ENCODE measurements around the gene ZNF892. TPM values are rescaled to one million over a fixed set of nuclear protein-coding genes. Genes with fewer than 3 reads are reported as not detected.

The ZNF892 gene
- polyA plus RNA-seq, 3 donors, result 0.15 to 0.73 (median 0.23) TPM

DNA sequence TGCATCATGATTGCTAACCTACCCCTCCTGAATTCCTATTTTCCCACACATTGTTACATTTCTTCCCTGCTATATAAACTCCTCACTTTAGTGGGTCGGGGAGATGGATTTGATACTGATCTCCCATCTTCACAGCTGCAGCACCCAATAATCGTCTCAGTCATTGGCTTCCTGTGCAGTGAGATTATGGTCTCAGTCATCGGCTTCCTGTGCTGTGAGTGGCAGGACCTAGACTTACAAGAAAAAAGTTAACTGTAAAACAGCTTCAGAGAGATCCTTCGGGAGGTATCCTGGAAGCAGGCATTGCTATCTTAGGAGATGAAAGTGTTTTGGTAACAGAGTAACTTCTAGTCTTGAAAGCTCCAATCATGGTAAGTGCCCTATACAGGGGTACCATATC lies 3.4 kb upstream of the ZNF892 start:
- Mint-ChIP-seq H3K4me3 (no peak overlapping the region), H3K4me1 (peaks cover 15% of the 10 kb centered on the region), H3K27me3 (ENCODE audit: low read depth in 3 of 3) (peaks cover 3 to 5% (median 4%) of the 10 kb centered on the region in 3 donors), H3K36me3 (peaks cover under 1% of the 10 kb centered on the region in 2 donors), H3K9me3 (peaks cover 10 to 45% (median 17%) of the 10 kb centered on the region in 7 donors), H3K27ac (no peak overlapping the region)
- Histone ChIP-seq H3K36me3 (replicated peaks in 1 of 2; ENCODE audit: control insufficient read depth in 1 of 2, insufficient read depth in 2 of 2, low read length in 2 of 2) (peaks cover 0 to 2% of the 10 kb centered on the region in 2 donors), H3K4me1 (ENCODE audit: control insufficient read depth in 1 of 2, insufficient read depth in 2 of 2, low read length in 2 of 2) (peaks cover 12 to 18% of the 10 kb centered on the region in 2 donors), H2AFZ (ENCODE audit: insufficient read depth, low read depth, low read length, poor library complexity, severe bottlenecking) (no peak overlapping the region), H3K79me2 (ENCODE audit: insufficient read depth, low read length) (no peaks in the 10 kb centered on the region), H3K4me2 (replicated peaks; ENCODE audit: extremely low read depth, low read length, poor library complexity, severe bottlenecking) (no peak overlapping the region), H3K27me3 (ENCODE audit: control insufficient read depth in 2 of 2, insufficient read depth in 2 of 2, low read length in 2 of 2) (no peaks in the 10 kb centered on the region), H4K20me1 (ENCODE audit: insufficient read depth, low read length) (no peaks in the 10 kb centered on the region), H3K27ac (ENCODE audit: low read depth in 1 of 2, low read length in 2 of 2) (no peak overlapping the region), H3K9me3 (replicated peaks in 1 of 2; ENCODE audit: control insufficient read depth in 1 of 2, insufficient read depth in 1 of 2, low read length in 2 of 2) (peaks cover 0 to 7% of the 10 kb centered on the region in 2 donors), H3K9ac (ENCODE audit: insufficient read depth, low read length, poor library complexity, severe bottlenecking) (no peak overlapping the region), H3K4me3 (replicated peaks in 1 of 3; ENCODE audit: low read depth in 2 of 3, low read length in 3 of 3) (no peak overlapping the region)
- no peak for DNase-seq
- WGBS (ENCODE audit: insufficient coverage), result no CpG with 5 or more reads among the region's 4 CpGs
- intact Hi-C loops (cut with micrococcal nuclease), result no loop called here
- TF ChIP-seq, protein P1, sequence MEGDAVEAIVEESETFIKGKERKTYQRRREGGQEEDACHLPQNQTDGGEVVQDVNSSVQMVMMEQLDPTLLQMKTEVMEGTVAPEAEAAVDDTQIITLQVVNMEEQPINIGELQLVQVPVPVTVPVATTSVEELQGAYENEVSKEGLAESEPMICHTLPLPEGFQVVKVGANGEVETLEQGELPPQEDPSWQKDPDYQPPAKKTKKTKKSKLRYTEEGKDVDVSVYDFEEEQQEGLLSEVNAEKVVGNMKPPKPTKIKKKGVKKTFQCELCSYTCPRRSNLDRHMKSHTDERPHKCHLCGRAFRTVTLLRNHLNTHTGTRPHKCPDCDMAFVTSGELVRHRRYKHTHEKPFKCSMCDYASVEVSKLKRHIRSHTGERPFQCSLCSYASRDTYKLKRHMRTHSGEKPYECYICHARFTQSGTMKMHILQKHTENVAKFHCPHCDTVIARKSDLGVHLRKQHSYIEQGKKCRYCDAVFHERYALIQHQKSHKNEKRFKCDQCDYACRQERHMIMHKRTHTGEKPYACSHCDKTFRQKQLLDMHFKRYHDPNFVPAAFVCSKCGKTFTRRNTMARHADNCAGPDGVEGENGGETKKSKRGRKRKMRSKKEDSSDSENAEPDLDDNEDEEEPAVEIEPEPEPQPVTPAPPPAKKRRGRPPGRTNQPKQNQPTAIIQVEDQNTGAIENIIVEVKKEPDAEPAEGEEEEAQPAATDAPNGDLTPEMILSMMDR (IDR thresholded peaks at IDR 0.05), result no peak

DNA sequence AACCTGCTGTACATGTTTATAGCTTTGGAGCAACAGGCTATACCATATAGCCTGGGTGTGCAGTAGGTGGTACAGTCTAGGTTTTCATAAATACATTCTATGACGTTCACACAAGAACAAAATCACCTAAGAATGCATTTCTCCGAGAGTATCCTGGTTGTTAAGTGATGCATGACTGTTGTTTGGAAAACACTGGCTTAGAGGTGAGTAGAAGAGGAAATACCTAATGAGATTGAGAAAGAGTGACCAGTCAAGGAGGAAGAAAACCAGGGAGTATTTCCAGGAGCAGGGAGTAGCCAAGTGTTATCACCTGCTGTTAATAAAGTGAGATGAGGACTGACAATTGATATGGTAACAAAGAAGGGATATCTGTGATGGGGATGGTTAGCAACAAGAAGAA lies 2.9 kb upstream of the ZNF892 start:
- no peak overlapping the region for H3K4me3 Mint-ChIP-seq
- peaks cover 15 to 48% (median 22%) of the 10 kb centered on the region in 7 donors for H3K9me3 Mint-ChIP-seq
- 100% methylated on average over 1 of the region's 2 CpGs for WGBS (ENCODE audit: insufficient coverage)
- H4K20me1 ChIP-seq (ENCODE audit: insufficient read depth, low read length), result no peaks in the 10 kb centered on the region
- peaks cover 12 to 18% of the 10 kb centered on the region in 2 donors for H3K4me1 ChIP-seq (ENCODE audit: control insufficient read depth in 1 of 2, insufficient read depth in 2 of 2, low read length in 2 of 2)
- H3K27me3 Mint-ChIP-seq (ENCODE audit: low read depth in 3 of 3), result peaks cover 1 to 5% (median 3%) of the 10 kb centered on the region in 3 donors
- DNase-seq, result no peak
- H3K27ac Mint-ChIP-seq, result no peak overlapping the region
- H3K4me3 ChIP-seq (replicated peaks in 1 of 3; ENCODE audit: low read depth in 2 of 3, low read length in 3 of 3), result no peak overlapping the region
- no peak overlapping the region for H3K27ac ChIP-seq (ENCODE audit: low read depth in 1 of 2, low read length in 2 of 2)
- H3K36me3 Mint-ChIP-seq, result peaks cover 3 to 4% of the 10 kb centered on the region in 2 donors
- intact Hi-C loops (cut with micrococcal nuclease), result no loop called here
- no peaks in the 10 kb centered on the region for H3K79me2 ChIP-seq (ENCODE audit: insufficient read depth, low read length)
- peaks cover 0 to 10% of the 10 kb centered on the region in 2 donors for H3K9me3 ChIP-seq (replicated peaks in 1 of 2; ENCODE audit: control insufficient read depth in 1 of 2, insufficient read depth in 1 of 2, low read length in 2 of 2)
- peaks cover 15% of the 10 kb centered on the region for H3K4me1 Mint-ChIP-seq
- H3K36me3 ChIP-seq (replicated peaks in 1 of 2; ENCODE audit: control insufficient read depth in 1 of 2, insufficient read depth in 2 of 2, low read length in 2 of 2), result peaks cover 2 to 6% of the 10 kb centered on the region in 2 donors
- no peak overlapping the region for H3K4me2 ChIP-seq (replicated peaks; ENCODE audit: extremely low read depth, low read length, poor library complexity, severe bottlenecking)
- no peak overlapping the region for H3K9ac ChIP-seq (ENCODE audit: insufficient read depth, low read length, poor library complexity, severe bottlenecking)
- H2AFZ ChIP-seq (ENCODE audit: insufficient read depth, low read depth, low read length, poor library complexity, severe bottlenecking), result no peak overlapping the region
- TF ChIP-seq, protein P1 (IDR thresholded peaks at IDR 0.05), result no peak
- H3K27me3 ChIP-seq (ENCODE audit: control insufficient read depth in 2 of 2, insufficient read depth in 2 of 2, low read length in 2 of 2), result no peaks in the 10 kb centered on the region

Measured in CD14-positive monocyte (primary cell).